Measurements from ENCODE around the gene PLCB3.
A peak's percentile ranks its signal among the peaks of the same experiment; 100 is the strongest.

Gene PLCB3

DNA sequence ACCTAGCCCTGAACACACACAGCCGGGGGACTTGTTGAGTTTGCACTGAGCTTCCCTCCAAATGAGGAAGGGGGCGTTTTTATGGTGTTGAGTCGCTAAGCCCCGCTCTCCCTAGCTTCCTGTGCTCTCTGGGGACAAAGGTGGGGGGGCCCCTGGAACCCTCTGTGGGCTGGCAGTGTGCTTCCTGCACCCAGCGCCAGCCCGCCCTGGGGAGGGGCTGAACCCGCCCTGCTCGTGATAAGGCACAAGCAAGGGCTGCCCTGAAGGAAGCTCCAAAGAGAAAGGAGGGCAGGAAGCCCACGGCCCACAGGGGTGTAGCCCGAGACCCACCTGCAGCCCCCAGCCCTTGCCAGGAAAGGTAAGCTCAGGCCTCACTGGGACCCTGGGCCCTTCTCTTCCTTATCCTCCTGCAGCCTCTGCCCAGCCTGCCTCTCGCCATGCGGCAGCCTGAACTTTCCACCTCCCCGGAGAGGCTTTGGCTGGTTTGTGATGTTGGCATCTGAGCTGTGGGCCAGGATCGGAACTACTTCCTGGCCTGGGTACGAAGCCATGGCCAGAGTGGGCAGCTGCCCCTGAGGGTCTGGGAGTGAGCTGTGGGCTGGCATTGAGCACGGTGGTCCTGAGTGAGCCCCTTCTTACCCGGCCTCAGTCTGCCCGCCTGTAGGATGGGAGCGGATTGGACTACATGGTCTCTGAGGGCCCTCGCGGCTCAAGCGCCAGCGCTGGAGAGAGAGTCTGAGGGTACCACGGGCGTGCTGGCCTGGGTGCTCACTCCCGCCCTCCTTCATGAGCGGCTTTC lies 44.7 kb upstream of the PLCB3 start, which contains the start of gene FERMT3:
TSS of gene FERMT3 (plus strand) at position 265 of the 799 bp plus-strand sequence. CDS start 644 bp downstream, outside the sequence.
- TF ChIP-seq, protein P1, sequence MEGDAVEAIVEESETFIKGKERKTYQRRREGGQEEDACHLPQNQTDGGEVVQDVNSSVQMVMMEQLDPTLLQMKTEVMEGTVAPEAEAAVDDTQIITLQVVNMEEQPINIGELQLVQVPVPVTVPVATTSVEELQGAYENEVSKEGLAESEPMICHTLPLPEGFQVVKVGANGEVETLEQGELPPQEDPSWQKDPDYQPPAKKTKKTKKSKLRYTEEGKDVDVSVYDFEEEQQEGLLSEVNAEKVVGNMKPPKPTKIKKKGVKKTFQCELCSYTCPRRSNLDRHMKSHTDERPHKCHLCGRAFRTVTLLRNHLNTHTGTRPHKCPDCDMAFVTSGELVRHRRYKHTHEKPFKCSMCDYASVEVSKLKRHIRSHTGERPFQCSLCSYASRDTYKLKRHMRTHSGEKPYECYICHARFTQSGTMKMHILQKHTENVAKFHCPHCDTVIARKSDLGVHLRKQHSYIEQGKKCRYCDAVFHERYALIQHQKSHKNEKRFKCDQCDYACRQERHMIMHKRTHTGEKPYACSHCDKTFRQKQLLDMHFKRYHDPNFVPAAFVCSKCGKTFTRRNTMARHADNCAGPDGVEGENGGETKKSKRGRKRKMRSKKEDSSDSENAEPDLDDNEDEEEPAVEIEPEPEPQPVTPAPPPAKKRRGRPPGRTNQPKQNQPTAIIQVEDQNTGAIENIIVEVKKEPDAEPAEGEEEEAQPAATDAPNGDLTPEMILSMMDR (IDR thresholded peaks at IDR 0.05; ENCODE audit: borderline replicate concordance, control extremely low read depth, extremely low read depth, insufficient read depth, missing control alignments), result no peak
- DNase-seq (ENCODE audit: low spot score), result peak; percentile 75
- in situ Hi-C loops (cut with MboI; ENCODE audit: low sequenced_read_pairs, unreplicated experiment), result no loop called here

DNA sequence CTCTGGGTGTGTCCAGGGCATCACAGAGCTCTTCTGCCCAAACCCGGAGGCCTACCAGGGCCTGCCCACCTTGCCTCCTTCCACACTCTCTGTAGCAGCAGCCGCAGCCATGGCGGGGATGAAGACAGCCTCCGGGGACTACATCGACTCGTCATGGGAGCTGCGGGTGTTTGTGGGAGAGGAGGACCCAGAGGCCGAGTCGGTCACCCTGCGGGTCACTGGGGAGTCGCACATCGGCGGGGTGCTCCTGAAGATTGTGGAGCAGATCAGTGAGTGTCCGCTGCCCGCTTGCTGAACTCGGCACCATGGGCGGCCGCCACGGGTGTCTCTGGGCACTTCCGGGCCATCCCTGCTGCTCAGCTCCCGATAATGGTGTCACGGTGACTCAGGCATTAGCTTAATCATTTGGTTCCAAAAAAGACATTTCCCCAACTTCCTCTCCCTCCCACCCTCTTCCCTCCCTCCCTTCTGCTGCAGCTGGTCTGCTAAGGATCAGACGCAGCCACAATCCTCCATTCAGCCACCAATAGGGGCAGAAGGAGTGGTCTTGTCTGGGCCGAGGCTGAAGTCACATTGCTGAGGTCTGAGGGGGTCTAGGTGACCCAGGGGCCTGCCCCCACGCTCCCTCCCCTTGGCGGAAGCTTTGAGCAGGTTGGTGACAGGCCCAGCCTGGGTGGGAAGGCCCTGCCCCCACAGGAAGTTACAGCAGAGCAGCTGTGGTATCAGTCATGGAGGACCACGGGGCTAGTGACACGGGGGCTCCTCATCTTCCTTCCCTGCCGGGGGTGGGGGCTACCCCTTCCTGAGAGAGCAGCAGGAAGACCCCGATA lies 43.9 kb upstream of the PLCB3 start:
- DNase-seq (ENCODE audit: low spot score), result peak; percentile 94

DNA sequence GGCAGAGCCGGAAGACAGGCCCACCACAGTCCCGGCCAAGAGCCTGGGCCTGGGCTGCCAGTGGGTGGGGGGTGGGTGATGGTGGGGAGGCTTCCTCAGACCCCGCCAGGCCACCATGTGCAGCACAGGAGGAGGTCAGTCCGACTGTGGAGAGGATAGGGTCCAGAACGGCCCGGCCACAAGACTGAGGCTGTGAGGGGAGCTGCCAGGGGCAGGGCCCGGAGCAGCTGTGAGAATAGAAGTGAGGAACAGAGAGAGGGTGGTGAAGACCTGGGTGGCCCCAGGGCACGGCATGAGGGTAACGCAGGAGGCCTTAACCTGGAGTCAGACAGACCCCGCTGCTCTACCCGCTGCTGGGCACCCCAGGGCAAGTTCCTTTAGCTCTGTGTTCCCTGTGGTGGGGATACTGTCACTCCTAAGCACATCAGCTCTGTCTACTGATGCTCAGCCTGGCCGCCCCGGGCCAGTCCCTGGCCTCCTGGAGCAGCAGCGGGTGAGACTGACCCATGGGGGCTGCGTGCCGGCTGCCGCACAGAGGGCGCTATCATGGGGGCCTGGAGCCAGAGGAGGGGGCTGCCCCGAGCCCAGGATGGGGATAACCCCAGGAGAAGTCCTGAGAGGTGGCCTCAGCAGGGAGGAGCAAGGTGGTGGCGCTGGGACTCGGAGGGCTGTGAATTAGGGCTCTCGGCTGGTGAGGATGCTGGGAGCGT lies 43.1 kb upstream of the PLCB3 start:
- no peak for DNase-seq (ENCODE audit: low spot score)
- in situ Hi-C loops (cut with MboI; ENCODE audit: low sequenced_read_pairs, unreplicated experiment), result no loop called here
- TF ChIP-seq, protein P1 (IDR thresholded peaks at IDR 0.05; ENCODE audit: borderline replicate concordance, control extremely low read depth, extremely low read depth, insufficient read depth, missing control alignments), result no peak

More for the DNA sequence above, 43.9 kb upstream of the PLCB3 start:
- in situ Hi-C loops (cut with MboI; ENCODE audit: low sequenced_read_pairs, unreplicated experiment), result no loop called here
- TF ChIP-seq, protein P1 (IDR thresholded peaks at IDR 0.05; ENCODE audit: borderline replicate concordance, control extremely low read depth, extremely low read depth, insufficient read depth, missing control alignments), result no peak

DNA sequence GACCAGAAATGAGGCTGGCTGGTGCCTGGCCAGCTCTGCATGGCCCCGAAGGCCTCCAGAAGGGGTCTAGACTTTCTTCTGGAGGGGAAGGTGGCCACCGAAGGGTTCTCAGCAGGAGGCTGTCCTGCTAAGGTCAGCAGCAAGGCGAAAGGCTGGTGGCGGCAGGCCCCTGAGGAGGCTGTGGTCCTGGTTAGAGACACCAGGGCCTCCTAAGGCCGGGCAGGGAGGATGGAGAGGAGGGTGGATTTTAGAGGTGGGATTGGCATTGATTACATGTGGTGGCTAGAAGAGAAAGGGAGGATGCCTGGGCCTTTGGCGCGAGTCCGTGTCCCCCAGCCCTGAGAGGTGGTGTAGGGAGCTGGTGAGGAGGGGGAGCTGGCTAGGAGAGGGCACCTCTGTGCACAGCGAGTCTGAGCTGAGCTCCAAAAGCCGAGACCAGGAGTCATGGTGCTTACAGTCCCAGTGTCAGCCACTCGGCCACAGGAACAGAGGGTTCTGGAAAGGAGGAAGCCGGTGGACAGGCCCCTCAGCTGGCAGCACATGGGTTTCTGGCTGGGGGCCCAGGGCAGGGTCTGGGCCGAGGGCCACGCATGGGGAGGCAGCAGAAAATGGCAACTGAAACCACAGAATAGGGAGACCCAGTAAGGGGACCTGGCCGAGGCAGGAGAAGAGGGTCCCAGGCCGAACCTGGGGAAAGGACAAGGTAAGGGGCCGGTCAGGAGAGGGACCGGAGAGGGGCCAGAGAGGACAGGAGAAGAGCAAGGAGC lies 42.4 kb upstream of the PLCB3 start:
- TF ChIP-seq, protein P1 (IDR thresholded peaks at IDR 0.05; ENCODE audit: borderline replicate concordance, control extremely low read depth, extremely low read depth, insufficient read depth, missing control alignments), result no peak
- DNase-seq (ENCODE audit: low spot score), result no peak
- in situ Hi-C loops (cut with MboI; ENCODE audit: low sequenced_read_pairs, unreplicated experiment), result no loop called here

DNA sequence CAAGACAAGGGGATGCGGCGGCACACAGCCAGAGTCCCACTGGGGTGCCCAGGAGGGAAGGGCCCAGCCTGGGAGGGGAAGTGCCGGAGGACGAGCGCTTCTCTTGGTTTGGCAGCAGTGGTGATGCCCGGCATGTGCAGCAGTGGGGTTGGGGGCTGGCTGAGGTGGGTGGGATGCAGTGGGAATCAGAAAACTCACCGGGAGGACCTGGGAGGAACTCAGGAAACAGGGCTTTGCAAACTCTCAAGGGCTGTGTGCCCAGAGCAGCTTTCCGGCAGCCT lies 41.8 kb upstream of the PLCB3 start:
- in situ Hi-C loops (cut with MboI; ENCODE audit: low sequenced_read_pairs, unreplicated experiment), result no loop called here
- TF ChIP-seq, protein P1 (IDR thresholded peaks at IDR 0.05; ENCODE audit: borderline replicate concordance, control extremely low read depth, extremely low read depth, insufficient read depth, missing control alignments), result no peak
- no peak for DNase-seq (ENCODE audit: low spot score)

All from GM13976 (cell line).